Liver (tissue), 9 donors: ENCODE results near the gene TRIM7. TPM values are rescaled to one million over a fixed set of nuclear protein-coding genes. Genes with fewer than 3 reads are reported as not detected.

Experiments used
- DNase-seq: peaks from one replicate; pipeline ENCODE4 v3.0.0-alpha.2; 2017; ENCODE audit warnings: low spot score
- H3K27ac ChIP-seq, 2 donors: one replicate each; pipeline ENCODE4 v1.7.0; 2013; ENCODE audit warnings: inconsistent platforms in 2 of 2, low read length in 2 of 2, control low read depth in 1 of 2, low read depth in 1 of 2, mild to moderate bottlenecking in 1 of 2
- H3K27me3 ChIP-seq, 4 donors: one replicate each; pipeline versions ENCODE4 v1.6.1 to v1.7.0; 2013; ENCODE audit warnings: low read length in 3 of 4, inconsistent platforms in 1 of 4, mild to moderate bottlenecking in 1 of 4, moderate library complexity in 1 of 4; ENCODE audit not compliant: control insufficient read depth in 4 of 4, insufficient read depth in 4 of 4
- H3K36me3 ChIP-seq, 4 donors: one replicate each; pipeline versions ENCODE4 v1.6.1 to v1.7.0; 2013; ENCODE audit warnings: low read length in 3 of 4, mild to moderate bottlenecking in 3 of 4, low read depth in 1 of 4, moderate library complexity in 1 of 4; ENCODE audit not compliant: control insufficient read depth in 4 of 4, insufficient read depth in 3 of 4
- H3K4me1 ChIP-seq, 4 donors: one replicate each; pipeline versions ENCODE4 v1.6.1 to v1.7.0; 2013; ENCODE audit warnings: low read length in 3 of 4, mild to moderate bottlenecking in 3 of 4, moderate library complexity in 1 of 4; ENCODE audit not compliant: control insufficient read depth in 4 of 4, insufficient read depth in 4 of 4
- H3K4me3 ChIP-seq, 3 donors: one replicate each; pipeline versions ENCODE4 v1.6.1 to v1.7.0; 2013; ENCODE audit warnings: low read length in 3 of 3, control low read depth in 1 of 3, low read depth in 1 of 3, mild to moderate bottlenecking in 1 of 3
- H3K9ac ChIP-seq, 2 donors: one replicate each; pipeline ENCODE4 v1.7.0; 2013; ENCODE audit warnings: low read length in 2 of 2, mild to moderate bottlenecking in 2 of 2, moderate library complexity in 2 of 2, control low read depth in 1 of 2, low read depth in 1 of 2
- H3K9me3 ChIP-seq, 4 donors: one replicate each; pipeline versions ENCODE4 v1.6.1 to v1.7.0; 2013; ENCODE audit warnings: low read length in 3 of 4; ENCODE audit not compliant: control insufficient read depth in 4 of 4
- ATF3 ChIP-seq: IDR thresholded peaks from 2 replicates; pipeline ENCODE4 v1.6.1; 2016; ENCODE audit warnings: antibody characterized with exemption
- EGR1 ChIP-seq, 2 donors: IDR thresholded peaks; 2 replicates each; pipeline ENCODE4 v1.6.1; 2016 to 2018; ENCODE audit warnings: antibody characterized with exemption in 2 of 2, low read depth in 2 of 2
- FOXA1 ChIP-seq: IDR thresholded peaks from 2 replicates; pipeline ENCODE4 v1.6.1; 2016; ENCODE audit warnings: antibody characterized with exemption
- GABPA ChIP-seq, 2 donors: IDR thresholded peaks in 1 of 2; conservative IDR thresholded peaks in 1 of 2; 2 replicates each; pipeline ENCODE4 v1.6.1; 2016; ENCODE audit warnings: antibody characterized with exemption in 2 of 2, mild to moderate bottlenecking in 1 of 2, moderate library complexity in 1 of 2
- HNF4A ChIP-seq, 2 donors: conservative IDR thresholded peaks; 2 replicates each; pipeline ENCODE4 v1.6.1; 2016; ENCODE audit warnings: antibody characterized with exemption in 2 of 2, mild to moderate bottlenecking in 2 of 2
- HNF4G ChIP-seq: IDR thresholded peaks from 2 replicates; pipeline ENCODE4 v1.6.1; 2016; ENCODE audit warnings: antibody characterized with exemption
- JUND ChIP-seq, 2 donors: IDR thresholded peaks; 2 replicates each; pipeline ENCODE4 v1.6.1; 2016; ENCODE audit warnings: antibody characterized with exemption in 2 of 2
- REST ChIP-seq: IDR thresholded peaks from 2 replicates; pipeline ENCODE4 v1.6.1; 2016; ENCODE audit warnings: antibody characterized with exemption, mild to moderate bottlenecking
- RXRA ChIP-seq, 2 donors: IDR thresholded peaks; 2 replicates each; pipeline ENCODE4 v1.6.1; 2017 to 2018; ENCODE audit warnings: antibody characterized with exemption in 2 of 2, mild to moderate bottlenecking in 1 of 2
- SP1 ChIP-seq: IDR thresholded peaks from 2 replicates; pipeline ENCODE4 v1.6.1; 2018; ENCODE audit warnings: antibody characterized with exemption, mild to moderate bottlenecking
- TAF1 ChIP-seq: conservative IDR thresholded peaks from 2 replicates; pipeline ENCODE4 v1.6.1; 2016; ENCODE audit warnings: antibody characterized with exemption, mild to moderate bottlenecking
- YY1 ChIP-seq: IDR thresholded peaks from 2 replicates; pipeline ENCODE4 v1.6.1; 2016; ENCODE audit warnings: antibody characterized with exemption, mild to moderate bottlenecking
- WGBS: extraction: QIAGEN DNeasy Blood & Tissue Kit; methylation state at CpG from one replicate; pipeline ENCODE4 v1.1.7; 2013; 5-methylcytosine and 5-hydroxymethylcytosine counted together
- polyA plus RNA-seq, 2 donors: library from polyadenylated mRNA; stranded (reverse) in 1 of 2; unstranded in 1 of 2; fragments of 200-250 nt in 1 of 2; fragments of >200 nt in 1 of 2; fragmentation: Nextera tagmentation in 1 of 2; extraction: Ambion mirVana in 1 of 2; gene quantifications; one replicate each; pipeline versions ENCODE4 v1.2.1 to v1.2.3, GENCODE V29; 2013 to 2015
- total RNA-seq, 2 donors: library from RNA; depleted of rRNA; stranded (reverse); fragments of >200 nt; gene quantifications; one replicate each; pipeline ENCODE4 v1.2.3, GENCODE V29; 2014
- TF ChIP-seq, protein P1 (sequence below): IDR thresholded peaks from 2 replicates; pipeline ENCODE4 v1.6.1; 2016; ENCODE audit warnings: antibody characterized with exemption
- donor health status: healthy.
- donor health status: healthy.
- donor health status: healthy.
- donor health status: healthy.
- donor health status: healthy.

TRIM7 gene
- total and polyA plus RNA-seq, 4 donors, result 0.10 to 0.50 (median 0.14) TPM; not detected in 1

GRCh38 chr5:181198905-181199519, 6.0 kb downstream of the TRIM7 start:
- no peak overlapping the region for H3K27ac ChIP-seq
- no peaks in the 10 kb centered on the region for H3K9me3 ChIP-seq
- H3K27me3 ChIP-seq, result no peaks in the 10 kb centered on the region
- peaks cover 0 to 9% (median 4%) of the 10 kb centered on the region in 4 donors for H3K4me1 ChIP-seq
- no peak overlapping the region for H3K4me3 ChIP-seq
- H3K36me3 ChIP-seq, result no peaks in the 10 kb centered on the region
- no peak for TF ChIP-seq FOXA1
- TF ChIP-seq, protein P1, sequence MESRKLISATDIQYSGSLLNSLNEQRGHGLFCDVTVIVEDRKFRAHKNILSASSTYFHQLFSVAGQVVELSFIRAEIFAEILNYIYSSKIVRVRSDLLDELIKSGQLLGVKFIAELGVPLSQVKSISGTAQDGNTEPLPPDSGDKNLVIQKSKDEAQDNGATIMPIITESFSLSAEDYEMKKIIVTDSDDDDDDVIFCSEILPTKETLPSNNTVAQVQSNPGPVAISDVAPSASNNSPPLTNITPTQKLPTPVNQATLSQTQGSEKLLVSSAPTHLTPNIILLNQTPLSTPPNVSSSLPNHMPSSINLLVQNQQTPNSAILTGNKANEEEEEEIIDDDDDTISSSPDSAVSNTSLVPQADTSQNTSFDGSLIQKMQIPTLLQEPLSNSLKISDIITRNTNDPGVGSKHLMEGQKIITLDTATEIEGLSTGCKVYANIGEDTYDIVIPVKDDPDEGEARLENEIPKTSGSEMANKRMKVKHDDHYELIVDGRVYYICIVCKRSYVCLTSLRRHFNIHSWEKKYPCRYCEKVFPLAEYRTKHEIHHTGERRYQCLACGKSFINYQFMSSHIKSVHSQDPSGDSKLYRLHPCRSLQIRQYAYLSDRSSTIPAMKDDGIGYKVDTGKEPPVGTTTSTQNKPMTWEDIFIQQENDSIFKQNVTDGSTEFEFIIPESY, result no peak
- no peak for TF ChIP-seq YY1
- no peak for TF ChIP-seq REST
- no peak for TF ChIP-seq HNF4A (conservative IDR thresholded peaks at IDR 0.05)
- no peak for TF ChIP-seq SP1
- no peak for TF ChIP-seq HNF4G
- TF ChIP-seq RXRA (IDR thresholded peaks at IDR 0.05), result no peak
- DNase-seq, result no peak
- no peak overlapping the region for H3K9ac ChIP-seq
- WGBS, result 67% methylated on average over 9 of the region's 9 CpGs

- H3K27ac ChIP-seq, result no peak overlapping the region
- TF ChIP-seq, protein P1, result no peak
- TF ChIP-seq GABPA (IDR thresholded peaks at IDR 0.05 in 1 of 2, conservative IDR thresholded peaks at IDR 0.05 in 1 of 2) (no peak), REST (no peak), EGR1 (IDR thresholded peaks at IDR 0.05; ENCODE audit: low read depth in 2 of 2) (no peak), ATF3 (no peak), TAF1 (no peak), SP1 (no peak), HNF4A (conservative IDR thresholded peaks at IDR 0.05) (no peak), JUND (IDR thresholded peaks at IDR 0.05) (no peak)
- H3K4me1 ChIP-seq, result peaks cover 0 to under 1% (median under 1%) of the 10 kb centered on the region in 4 donors
- H3K9me3 ChIP-seq, result no peaks in the 10 kb centered on the region
- H3K27me3 ChIP-seq, result no peaks in the 10 kb centered on the region
- H3K4me3 ChIP-seq, result no peak overlapping the region
- H3K9ac ChIP-seq, result no peak overlapping the region
- no peaks in the 10 kb centered on the region for H3K36me3 ChIP-seq
- 79% methylated on average over 12 of the region's 12 CpGs for WGBS
- no peak for DNase-seq
Measured at GRCh38 chr5:181198106-181198685, 6.8 kb downstream of the TRIM7 start.
